Femur (tissue), 1 donor: ENCODE measurements around the gene FZR1.
"Not testable (repeated sequence)": the region's sequence is repeated elsewhere in the genome, so short reads cannot be mapped to it uniquely, and the experiment has no call there.

Experiments used
- DNase-seq: peaks from one replicate; pipeline ENCODE4 v3.0.0-alpha.2; 2017

FZR1 gene

GRCh38 chr19:3575949-3576673, 70.0 kb downstream of the FZR1 start:
- DNase-seq = no peak

GRCh38 chr19:3576696-3577443, 70.8 kb downstream of the FZR1 start:
- peak; percentile 85 for DNase-seq

GRCh38 chr19:3577723-3578344, 71.7 kb downstream of the FZR1 start:
- DNase-seq = no peak

GRCh38 chr19:3578390-3578789, 72.3 kb downstream of the FZR1 start:
- no peak for DNase-seq

GRCh38 chr19:3580156-3580934, 74.2 kb downstream of the FZR1 start:
- no peak for DNase-seq

- DNase-seq = not testable (repeated sequence)
Observed at GRCh38 chr19:3581792-3582191, 75.7 kb downstream of the FZR1 start.

GRCh38 chr19:3584036-3584802, 78.1 kb downstream of the FZR1 start:
- not testable (repeated sequence) for DNase-seq

- no peak for DNase-seq
Observed at GRCh38 chr19:3585301-3586126, 79.4 kb downstream of the FZR1 start, which contains the start of gene GIPC3. Gene GIPC3, plus strand, starts transcription at chr19:3585478. Its CDS starts 120 bp downstream, at chr19:3585598.

- DNase-seq = no peak
Observed at GRCh38 chr19:3586127-3586626, 80.1 kb downstream of the FZR1 start.

GRCh38 chr19:3586707-3587346, 80.7 kb downstream of the FZR1 start:
- no peak for DNase-seq
